Cardiac fibroblast (primary cell): Measurements from ENCODE around the gene ADAMTS12.

Experiments
- DNase-seq, 2 donors: peaks; one replicate each; pipeline versions ENCODE4 v3.0.0 to v3.0.0-alpha.2; 2010; ENCODE audit warnings: low read depth in 2 of 2
- H3K4me3 ChIP-seq, 2 donors: replicated peaks in 1 of 2; 1 replicate in 1 of 2; 2 replicates in 1 of 2; pipeline ENCODE4 v1.5.1; 2011; ENCODE audit warnings: low read depth in 2 of 2, low read length in 2 of 2, mild to moderate bottlenecking in 2 of 2, moderate library complexity in 1 of 2
- CTCF ChIP-seq: IDR thresholded peaks from one replicate; pipeline ENCODE4 v1.5.1; 2011; ENCODE audit warnings: low read depth, mild to moderate bottlenecking, low read length, inconsistent platforms

Gene ADAMTS12

GRCh38 chr5:33890131-33891032 is 1.4 kb downstream of the ADAMTS12 start:
- peak; percentile 39 to 57 for DNase-seq
- peak overlapping the region; percentile 63 to 64 for H3K4me3 ChIP-seq
- peak; percentile 60 for TF ChIP-seq CTCF

- TF ChIP-seq CTCF, result no peak
- DNase-seq, result peak; percentile 63 to 79
- no peak overlapping the region for H3K4me3 ChIP-seq
Observed at GRCh38 chr5:33888587-33888986, 3.2 kb downstream of the ADAMTS12 start.

GRCh38 chr5:33887268-33887667 is 4.5 kb downstream of the ADAMTS12 start:
- no peak overlapping the region for H3K4me3 ChIP-seq
- TF ChIP-seq CTCF, result no peak
- DNase-seq, result no peak

- DNase-seq, result peak in 1 of 2 donors; percentile 7
- TF ChIP-seq CTCF, result no peak
- no peak overlapping the region for H3K4me3 ChIP-seq
Observed at GRCh38 chr5:33886283-33886682, 5.5 kb downstream of the ADAMTS12 start.

- peak in 1 of 2 donors; percentile 18 for DNase-seq
- no peak overlapping the region for H3K4me3 ChIP-seq
- no peak for TF ChIP-seq CTCF
Observed at GRCh38 chr5:33885679-33886078, 6.1 kb downstream of the ADAMTS12 start.

GRCh38 chr5:33883482-33883881 is 8.3 kb downstream of the ADAMTS12 start:
- no peak overlapping the region for H3K4me3 ChIP-seq
- TF ChIP-seq CTCF, result no peak
- DNase-seq, result no peak
